ENCODE data around the gene ZNF688. TPM values are rescaled to one million over a fixed set of nuclear protein-coding genes. Genes with fewer than 3 reads are reported as not detected.
A peak's percentile ranks its signal among the peaks of the same experiment; 100 is the strongest.

ZNF688 gene
- total and polyA plus RNA-seq, 2 of the 13 experiments (the other 11 are each of a cell fraction or from before 2014, with no cell fraction given), result 2.4 to 5.4 TPM

GRCh38 chr16:30557957-30558788, 13.3 kb downstream of the ZNF688 start, which contains the start of gene ZNF764 (continued):
- peak; percentile 59 for TF ChIP-seq FOXP4 (CRISPR knock-in tag; IDR thresholded peaks at IDR 0.05)
- no peak for TF ChIP-seq MTF1 (CRISPR knock-in tag; IDR thresholded peaks at IDR 0.05)
- no peak for TF ChIP-seq ZKSCAN5 (CRISPR knock-in tag; IDR thresholded peaks at IDR 0.05)
- TF ChIP-seq ZNF781 (CRISPR knock-in tag; IDR thresholded peaks at IDR 0.05; ENCODE audit: borderline replicate concordance, not compliant biosample characterization), result peak; percentile 72
- TF ChIP-seq ZNF430 (CRISPR knock-in tag; IDR thresholded peaks at IDR 0.05), result peak; percentile 62
- no peak; the same call in 1 of the 2 replicates for TF ChIP-seq ZNF816 (CRISPR knock-in tag; IDR thresholded peaks at IDR 0.05; ENCODE audit: borderline replicate concordance)
- TF ChIP-seq ZNF143 (CRISPR knock-in tag; IDR thresholded peaks at IDR 0.05), result 0 out of 2 replicates have a peak, but pooled peaks have one; percentile 6
- TF ChIP-seq, protein P1, sequence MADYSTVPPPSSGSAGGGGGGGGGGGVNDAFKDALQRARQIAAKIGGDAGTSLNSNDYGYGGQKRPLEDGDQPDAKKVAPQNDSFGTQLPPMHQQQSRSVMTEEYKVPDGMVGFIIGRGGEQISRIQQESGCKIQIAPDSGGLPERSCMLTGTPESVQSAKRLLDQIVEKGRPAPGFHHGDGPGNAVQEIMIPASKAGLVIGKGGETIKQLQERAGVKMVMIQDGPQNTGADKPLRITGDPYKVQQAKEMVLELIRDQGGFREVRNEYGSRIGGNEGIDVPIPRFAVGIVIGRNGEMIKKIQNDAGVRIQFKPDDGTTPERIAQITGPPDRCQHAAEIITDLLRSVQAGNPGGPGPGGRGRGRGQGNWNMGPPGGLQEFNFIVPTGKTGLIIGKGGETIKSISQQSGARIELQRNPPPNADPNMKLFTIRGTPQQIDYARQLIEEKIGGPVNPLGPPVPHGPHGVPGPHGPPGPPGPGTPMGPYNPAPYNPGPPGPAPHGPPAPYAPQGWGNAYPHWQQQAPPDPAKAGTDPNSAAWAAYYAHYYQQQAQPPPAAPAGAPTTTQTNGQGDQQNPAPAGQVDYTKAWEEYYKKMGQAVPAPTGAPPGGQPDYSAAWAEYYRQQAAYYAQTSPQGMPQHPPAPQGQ (CRISPR knock-in tag; IDR thresholded peaks at IDR 0.05; ENCODE audit: borderline replicate concordance), result no peak
- TF ChIP-seq ZNF446 (CRISPR knock-in tag; IDR thresholded peaks at IDR 0.05), result peak; percentile 94
- TF ChIP-seq ZNF414 (CRISPR knock-in tag; IDR thresholded peaks at IDR 0.05), result peak; percentile 98
- TF ChIP-seq BCLAF1 (IDR thresholded peaks at IDR 0.05), result no peak
- no peak; the same call in 1 of the 2 replicates for TF ChIP-seq ZBTB3 (CRISPR knock-in tag; IDR thresholded peaks at IDR 0.05; ENCODE audit: borderline replicate concordance, low read depth)
- TF ChIP-seq ZNF570 (CRISPR knock-in tag; IDR thresholded peaks at IDR 0.05; ENCODE audit: borderline replicate concordance), result 0 out of 2 replicates have a peak, but pooled peaks have one; percentile 69
- peak; percentile 39; the same call in 1 of the 2 replicates for TF ChIP-seq EEA1 (CRISPR knock-in tag; IDR thresholded peaks at IDR 0.05; ENCODE audit: borderline replicate concordance)
- no peak for TF ChIP-seq ZNF10 (CRISPR knock-in tag; IDR thresholded peaks at IDR 0.05; ENCODE audit: borderline replicate concordance, low read depth)
- peak; percentile 39; the same call in 1 of the 2 replicates for TF ChIP-seq ZNF343 (CRISPR knock-in tag; IDR thresholded peaks at IDR 0.05)
- TF ChIP-seq ZNF564 (CRISPR knock-in tag; IDR thresholded peaks at IDR 0.05), result peak; percentile 87
- TF ChIP-seq ZFP90 (CRISPR knock-in tag; IDR thresholded peaks at IDR 0.05; ENCODE audit: borderline replicate concordance), result 0 out of 2 replicates have a peak, but pooled peaks have one; percentile 67
- 0 out of 2 replicates have a peak, but pooled peaks have one; percentile 19 for TF ChIP-seq ZNF263 (CRISPR knock-in tag; IDR thresholded peaks at IDR 0.05)
- TF ChIP-seq KLF13 (CRISPR knock-in tag; IDR thresholded peaks at IDR 0.05), result no peak
- peak; percentile 71; the same call in 1 of the 2 replicates for TF ChIP-seq TGIF2 (CRISPR knock-in tag; IDR thresholded peaks at IDR 0.05)
- no peak for TF ChIP-seq IKZF1 (IDR thresholded peaks at IDR 0.05)

Data from HepG2 (cell line).